Fibroblast of lung (primary cell): Measurements from ENCODE around the gene KIAA0232. TPM values are rescaled to one million over a fixed set of nuclear protein-coding genes. Genes with fewer than 3 reads are reported as not detected.

Source experiments
- DNase-seq, 2 donors: peaks; one replicate each; pipeline versions ENCODE4 v3.0.0 to v3.0.0-alpha.2; 2010; ENCODE audit warnings: low read depth in 2 of 2
- H2AFZ ChIP-seq: 2 replicates; pipeline ENCODE4 v1.5.1; 2012; ENCODE audit warnings: low read length, control low read depth, inconsistent platforms
- H3K27ac ChIP-seq: 2 replicates; pipeline ENCODE4 v1.5.1; 2011; ENCODE audit warnings: low read length, control low read depth; ENCODE audit not compliant: insufficient read depth
- H3K27me3 ChIP-seq: 2 replicates; pipeline ENCODE4 v1.5.1; 2011; ENCODE audit warnings: mild to moderate bottlenecking, low read length; ENCODE audit not compliant: control insufficient read depth, insufficient read depth
- H3K36me3 ChIP-seq: 2 replicates; pipeline ENCODE4 v1.5.1; 2011; ENCODE audit warnings: low read length; ENCODE audit not compliant: control insufficient read depth, insufficient read depth
- H3K4me1 ChIP-seq: 2 replicates; pipeline ENCODE4 v1.5.1; 2011; ENCODE audit warnings: low read length; ENCODE audit not compliant: control insufficient read depth, insufficient read depth; ENCODE audit errors: extremely low read depth
- H3K4me2 ChIP-seq: 2 replicates; pipeline ENCODE4 v1.5.1; 2011; ENCODE audit warnings: low read length, control low read depth; ENCODE audit not compliant: insufficient read depth; ENCODE audit errors: extremely low read depth
- H3K4me3 ChIP-seq, 4 experiments: fragments of 200-600 bp in 1 of 4; sonication (generic) in 1 of 4; replicated peaks in 1 of 4; 2 replicates each; pipeline ENCODE4 v1.5.1; 2011 to 2016; ENCODE audit warnings: low read length in 4 of 4, low read depth in 3 of 4, mild to moderate bottlenecking in 3 of 4, control low read depth in 2 of 4, inconsistent platforms in 1 of 4, mixed read lengths in 1 of 4; ENCODE audit not compliant: insufficient read depth in 1 of 4; ENCODE audit errors: control extremely low read depth in 1 of 4
- H3K79me2 ChIP-seq: 2 replicates; pipeline ENCODE4 v1.5.1; 2012; ENCODE audit warnings: mild to moderate bottlenecking, low read length, inconsistent platforms; ENCODE audit not compliant: control insufficient read depth, insufficient read depth
- H3K9ac ChIP-seq: 2 replicates; pipeline ENCODE4 v1.5.1; 2011; ENCODE audit warnings: mild to moderate bottlenecking, low read length, control low read depth; ENCODE audit not compliant: insufficient read depth
- H3K9me3 ChIP-seq: 2 replicates; pipeline ENCODE4 v1.5.1; 2012; ENCODE audit warnings: low read depth, low read length; ENCODE audit not compliant: control insufficient read depth, insufficient read depth
- H4K20me1 ChIP-seq: 2 replicates; pipeline ENCODE4 v1.5.1; 2011; ENCODE audit warnings: low read length; ENCODE audit not compliant: control insufficient read depth, insufficient read depth; ENCODE audit errors: extremely low read depth
- EZH2 ChIP-seq: IDR thresholded peaks from 2 replicates; pipeline ENCODE4 v1.5.1; 2012; ENCODE audit warnings: low read length, control low read depth, mild to moderate bottlenecking; ENCODE audit errors: missing control alignments
- polyA plus RNA-seq, 2 donors: library from polyadenylated mRNA; depleted of rRNA in 1 of 2; stranded (reverse) in 1 of 2; unstranded in 1 of 2; fragments of >200 nt; gene quantifications; 2 replicates each; pipeline ENCODE4 v1.2.1, GENCODE V29; 2011 to 2012; ENCODE audit warnings: missing spikeins in 1 of 2
- total RNA-seq: library from RNA; depleted of rRNA; stranded (reverse); fragments of >200 nt; gene quantifications from 2 replicates; pipeline ENCODE4 v1.2.1, GENCODE V29; 2014
- TF ChIP-seq, protein P1 (sequence below), 2 donors: IDR thresholded peaks in 1 of 2; conservative IDR thresholded peaks in 1 of 2; 1 replicate in 1 of 2; 2 replicates in 1 of 2; pipeline ENCODE4 v1.5.1; 2011 to 2012; ENCODE audit warnings: low read length in 2 of 2, control low read depth in 1 of 2, inconsistent platforms in 1 of 2, low read depth in 1 of 2, mild to moderate bottlenecking in 1 of 2

KIAA0232 gene
- total and polyA plus RNA-seq, 2 donors (not counting 1 experiment from before 2014, with no cell fraction given): 18.0 to 18.8 TPM

DNA sequence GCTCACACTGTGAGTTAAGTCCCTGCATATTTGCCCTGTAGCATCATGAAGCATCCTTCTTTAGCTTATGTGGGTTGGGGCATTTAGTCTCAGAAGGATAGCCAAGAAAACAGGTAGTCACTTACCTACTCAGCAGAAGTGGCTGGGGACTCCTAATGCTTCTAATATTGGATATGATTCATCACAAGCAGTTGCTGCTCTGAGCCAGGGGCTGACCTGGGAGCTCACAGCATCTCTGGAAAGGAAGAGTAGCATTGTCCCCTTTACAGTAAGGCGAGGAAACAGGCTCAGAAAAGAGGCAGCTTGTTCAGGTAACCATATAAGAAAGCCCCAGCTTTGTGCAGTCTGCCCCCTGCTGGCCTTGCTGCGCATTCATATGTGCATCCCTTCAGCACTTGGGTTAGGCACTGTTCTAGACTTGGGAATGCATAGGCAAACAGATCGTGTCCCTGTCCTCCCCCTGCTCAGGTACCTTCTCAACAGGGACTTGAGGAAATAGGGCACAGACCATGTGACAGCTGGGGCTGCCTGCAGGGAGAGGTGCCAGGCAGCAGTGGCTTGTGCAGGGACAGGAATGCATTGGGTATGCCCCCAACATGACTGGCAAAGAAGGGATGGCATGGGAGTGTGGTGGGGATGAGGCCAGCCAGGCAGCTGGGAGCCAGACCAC, 91.4 kb downstream of the KIAA0232 start:
- H2AFZ ChIP-seq: no peak overlapping the region
- H3K27ac ChIP-seq: no peak overlapping the region

DNA sequence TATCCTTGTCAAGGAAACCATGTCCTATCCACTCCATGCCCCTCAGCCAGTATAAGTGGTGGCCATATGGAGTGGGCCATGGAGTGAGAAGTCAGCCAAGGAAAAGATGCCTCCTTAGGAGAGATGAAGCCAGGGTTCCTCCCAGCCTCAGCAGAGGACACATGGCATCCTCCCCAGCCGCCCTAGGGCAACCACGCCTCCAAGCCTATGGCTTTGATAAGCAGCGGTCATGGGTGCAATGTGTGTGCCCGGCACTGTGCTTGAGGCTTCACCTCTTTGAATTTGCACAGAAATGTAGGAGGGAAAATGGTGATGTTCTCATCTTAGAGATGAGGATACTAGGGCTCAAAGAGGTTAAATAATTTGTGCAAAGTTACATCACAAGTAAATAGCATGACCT, 92.5 kb downstream of the KIAA0232 start:
- no peaks in the 10 kb centered on the region for H4K20me1 ChIP-seq
- no peak overlapping the region for H3K4me3 ChIP-seq
- H3K4me2 ChIP-seq: no peak overlapping the region
- DNase-seq: no peak
- no peak overlapping the region for H3K9ac ChIP-seq
- no peak overlapping the region for H2AFZ ChIP-seq
- H3K36me3 ChIP-seq: peaks cover 16% of the 10 kb centered on the region
- peaks cover 3% of the 10 kb centered on the region for H3K4me1 ChIP-seq
- no peak overlapping the region for H3K27ac ChIP-seq
- TF ChIP-seq, protein P1, sequence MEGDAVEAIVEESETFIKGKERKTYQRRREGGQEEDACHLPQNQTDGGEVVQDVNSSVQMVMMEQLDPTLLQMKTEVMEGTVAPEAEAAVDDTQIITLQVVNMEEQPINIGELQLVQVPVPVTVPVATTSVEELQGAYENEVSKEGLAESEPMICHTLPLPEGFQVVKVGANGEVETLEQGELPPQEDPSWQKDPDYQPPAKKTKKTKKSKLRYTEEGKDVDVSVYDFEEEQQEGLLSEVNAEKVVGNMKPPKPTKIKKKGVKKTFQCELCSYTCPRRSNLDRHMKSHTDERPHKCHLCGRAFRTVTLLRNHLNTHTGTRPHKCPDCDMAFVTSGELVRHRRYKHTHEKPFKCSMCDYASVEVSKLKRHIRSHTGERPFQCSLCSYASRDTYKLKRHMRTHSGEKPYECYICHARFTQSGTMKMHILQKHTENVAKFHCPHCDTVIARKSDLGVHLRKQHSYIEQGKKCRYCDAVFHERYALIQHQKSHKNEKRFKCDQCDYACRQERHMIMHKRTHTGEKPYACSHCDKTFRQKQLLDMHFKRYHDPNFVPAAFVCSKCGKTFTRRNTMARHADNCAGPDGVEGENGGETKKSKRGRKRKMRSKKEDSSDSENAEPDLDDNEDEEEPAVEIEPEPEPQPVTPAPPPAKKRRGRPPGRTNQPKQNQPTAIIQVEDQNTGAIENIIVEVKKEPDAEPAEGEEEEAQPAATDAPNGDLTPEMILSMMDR (conservative IDR thresholded peaks at IDR 0.05 in 1 of 2, IDR thresholded peaks at IDR 0.05 in 1 of 2; ENCODE audit: low read depth in 1 of 2, low read length in 2 of 2): no peak
- TF ChIP-seq EZH2: no peak
- H3K79me2 ChIP-seq: no peaks in the 10 kb centered on the region
- H3K27me3 ChIP-seq: no peaks in the 10 kb centered on the region
- no peaks in the 10 kb centered on the region for H3K9me3 ChIP-seq

More for the DNA sequence above, 91.4 kb downstream of the KIAA0232 start:
- peak; percentile 35 to 69 for DNase-seq
- H3K36me3 ChIP-seq: peaks cover 8% of the 10 kb centered on the region
- no peaks in the 10 kb centered on the region for H4K20me1 ChIP-seq
- no peaks in the 10 kb centered on the region for H3K9me3 ChIP-seq
- TF ChIP-seq EZH2: no peak
- TF ChIP-seq, protein P1 (conservative IDR thresholded peaks at IDR 0.05 in 1 of 2, IDR thresholded peaks at IDR 0.05 in 1 of 2; ENCODE audit: low read depth in 1 of 2, low read length in 2 of 2): peak; percentile 82 to 95
- H3K27me3 ChIP-seq: no peaks in the 10 kb centered on the region
- peaks cover 3% of the 10 kb centered on the region for H3K4me1 ChIP-seq
- H3K79me2 ChIP-seq: no peaks in the 10 kb centered on the region
- H3K4me2 ChIP-seq: no peak overlapping the region
- H3K9ac ChIP-seq: no peak overlapping the region
- no peak overlapping the region for H3K4me3 ChIP-seq

DNA sequence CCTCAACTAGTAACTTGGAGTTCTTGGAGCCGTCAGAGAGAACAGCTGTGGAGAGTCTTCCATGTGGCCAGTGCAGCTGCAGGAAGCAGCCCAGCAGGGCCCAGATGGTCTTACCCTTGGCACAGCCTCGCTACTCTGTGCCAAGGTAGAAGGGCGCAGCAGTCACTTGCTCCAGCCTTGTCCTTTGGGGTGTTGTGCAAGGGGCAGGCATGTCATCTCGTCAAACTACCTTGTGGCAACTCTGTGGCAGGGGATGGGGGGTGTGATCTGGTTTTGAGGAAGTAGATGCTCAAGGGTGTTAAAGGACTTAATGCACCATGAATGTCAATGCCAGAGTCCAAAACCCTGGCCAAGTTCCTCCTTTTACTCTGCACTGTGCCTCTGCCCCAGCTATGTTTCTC, 92.9 kb downstream of the KIAA0232 start:
- H3K27me3 ChIP-seq: no peaks in the 10 kb centered on the region
- H3K79me2 ChIP-seq: no peaks in the 10 kb centered on the region
- H3K9ac ChIP-seq: no peak overlapping the region
- H2AFZ ChIP-seq: no peak overlapping the region
- no peaks in the 10 kb centered on the region for H4K20me1 ChIP-seq
- no peaks in the 10 kb centered on the region for H3K9me3 ChIP-seq
- H3K4me2 ChIP-seq: no peak overlapping the region
- H3K4me1 ChIP-seq: peaks cover 3% of the 10 kb centered on the region
- DNase-seq: no peak
- no peak overlapping the region for H3K27ac ChIP-seq
- TF ChIP-seq, protein P1 (conservative IDR thresholded peaks at IDR 0.05 in 1 of 2, IDR thresholded peaks at IDR 0.05 in 1 of 2; ENCODE audit: low read depth in 1 of 2, low read length in 2 of 2): no peak
- no peak for TF ChIP-seq EZH2
- H3K36me3 ChIP-seq: peaks cover 16% of the 10 kb centered on the region
- no peak overlapping the region for H3K4me3 ChIP-seq
